ENCODE measurements around the gene ABLIM1.

Gene ABLIM1

GRCh38 chr10:114385557-114385956 is 272.5 kb downstream of the ABLIM1 start:
- no peak for TF ChIP-seq GATA3 (IDR thresholded peaks at IDR 0.05; ENCODE audit: low read depth, low read length)
- TF ChIP-seq GATA2 (IDR thresholded peaks at IDR 0.05; ENCODE audit: low read depth, low read length) = no peak

DNA sequence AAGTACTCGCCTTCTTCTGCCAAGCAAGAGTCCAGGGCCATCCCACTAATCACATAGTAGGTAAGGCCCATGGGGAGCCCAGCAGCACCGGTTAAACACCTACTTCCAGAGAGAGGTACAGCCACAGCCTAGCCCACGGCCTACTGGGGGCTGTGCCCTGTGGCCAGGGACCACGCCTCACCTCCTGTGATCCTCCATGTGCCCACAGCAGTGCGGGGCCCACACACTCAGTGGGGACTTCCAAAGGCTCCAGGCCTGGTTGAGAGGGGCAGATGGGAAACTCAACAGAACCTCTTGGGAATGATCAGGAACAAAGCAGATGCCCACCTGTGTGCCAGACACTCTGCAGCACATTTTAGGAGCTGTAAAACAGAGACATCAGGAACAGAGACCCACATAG is 273.5 kb downstream of the ABLIM1 start:
- no peak for TF ChIP-seq GATA3 (IDR thresholded peaks at IDR 0.05; ENCODE audit: low read depth, low read length)
- TF ChIP-seq GATA2 (IDR thresholded peaks at IDR 0.05; ENCODE audit: low read depth, low read length) = no peak

- no peak for TF ChIP-seq GATA3 (IDR thresholded peaks at IDR 0.05; ENCODE audit: low read depth, low read length)
- no peak for TF ChIP-seq GATA2 (IDR thresholded peaks at IDR 0.05; ENCODE audit: low read depth, low read length)
These were observed 273.9 kb downstream of the ABLIM1 start for GRCh38 chr10:114384181-114384580.
